GM19463 (cell line): Measurements from ENCODE around the gene CLCA4.
"Not testable (repeated sequence)": the region's sequence is repeated elsewhere in the genome, so short reads cannot be mapped to it uniquely, and the experiment has no call there.

Source experiments
- ATAC-seq: cut with Tn5 transposase; IDR thresholded peaks from one replicate; pipeline ENCODE4 v1.9.1; 2021; ENCODE audit warnings: mild to moderate bottlenecking, moderate library complexity; ENCODE audit not compliant: unreplicated experiment

Gene CLCA4

GRCh38 chr1:86530211-86530845 lies 16.6 kb upstream of the CLCA4 start:
- ATAC-seq = no peak

- no peak for ATAC-seq
These were observed 8.8 kb upstream of the CLCA4 start for GRCh38 chr1:86537928-86538695.

GRCh38 chr1:86538775-86539174 lies 8.1 kb upstream of the CLCA4 start:
- no peak for ATAC-seq

- ATAC-seq = no peak
These were observed 5.0 kb upstream of the CLCA4 start for GRCh38 chr1:86541859-86542258.

- no peak for ATAC-seq
These were observed 4.2 kb upstream of the CLCA4 start for GRCh38 chr1:86542631-86543030.

- no peak for ATAC-seq
These were observed 2.0 kb downstream of the CLCA4 start for GRCh38 chr1:86548839-86549238.

- ATAC-seq = no peak
These were observed 4.4 kb downstream of the CLCA4 start for GRCh38 chr1:86551305-86551704.

GRCh38 chr1:86552376-86552775 lies 5.5 kb downstream of the CLCA4 start:
- ATAC-seq = no peak

- ATAC-seq = no peak
These were observed 10.9 kb downstream of the CLCA4 start for GRCh38 chr1:86557739-86558138.

- no peak for ATAC-seq
These were observed 17.0 kb downstream of the CLCA4 start for GRCh38 chr1:86563849-86564248.

- no peak for ATAC-seq
These were observed 20.5 kb downstream of the CLCA4 start for GRCh38 chr1:86567341-86567740.

- no peak for ATAC-seq
These were observed 21.0 kb downstream of the CLCA4 start for GRCh38 chr1:86567878-86568277.

- no peak for ATAC-seq
These were observed 27.0 kb downstream of the CLCA4 start for GRCh38 chr1:86573763-86574484.

GRCh38 chr1:86581231-86581630 lies 34.4 kb downstream of the CLCA4 start:
- no peak for ATAC-seq

- no peak for ATAC-seq
These were observed 35.3 kb downstream of the CLCA4 start for GRCh38 chr1:86582161-86582560.

GRCh38 chr1:86583032-86583431 lies 36.2 kb downstream of the CLCA4 start:
- no peak for ATAC-seq

- ATAC-seq = no peak
These were observed 36.7 kb downstream of the CLCA4 start for GRCh38 chr1:86583593-86583992.

GRCh38 chr1:86594284-86594770 lies 47.4 kb downstream of the CLCA4 start:
- no peak for ATAC-seq

GRCh38 chr1:86596224-86596623 lies 49.3 kb downstream of the CLCA4 start:
- ATAC-seq = no peak

- ATAC-seq = no peak
These were observed 49.9 kb downstream of the CLCA4 start for GRCh38 chr1:86596741-86597290.

GRCh38 chr1:86606080-86606479 lies 59.2 kb downstream of the CLCA4 start:
- not testable (repeated sequence) for ATAC-seq
